Glutamatergic neuron (in vitro differentiated cells): Measurements from ENCODE around the gene MDM4. TPM values are rescaled to one million over a fixed set of nuclear protein-coding genes. Genes with fewer than 3 reads are reported as not detected.

Source experiments
- DNase-seq: peaks from one replicate; pipeline ENCODE4 v3.0.0; 2022
- H3K27ac Mint-ChIP-seq: one replicate; pipeline ENCODE4 v1.8.0; 2020; ENCODE audit warnings: mild to moderate bottlenecking, mixed read lengths, inconsistent platforms; ENCODE audit not compliant: unreplicated experiment
- H3K27me3 Mint-ChIP-seq: one replicate; pipeline ENCODE4 v1.8.0; 2020; ENCODE audit warnings: mild to moderate bottlenecking, moderate library complexity, mixed read lengths, inconsistent platforms; ENCODE audit not compliant: unreplicated experiment
- H3K36me3 Mint-ChIP-seq: one replicate; pipeline ENCODE4 v1.8.0; 2020; ENCODE audit warnings: mild to moderate bottlenecking, mixed read lengths, inconsistent platforms; ENCODE audit not compliant: unreplicated experiment
- H3K4me1 Mint-ChIP-seq: one replicate; pipeline ENCODE4 v1.8.0; 2020; ENCODE audit warnings: mild to moderate bottlenecking, low read depth, mixed read lengths, inconsistent platforms; ENCODE audit not compliant: unreplicated experiment
- H3K4me3 Mint-ChIP-seq: one replicate; pipeline ENCODE4 v1.8.0; 2020; ENCODE audit warnings: mild to moderate bottlenecking, mixed read lengths, inconsistent platforms; ENCODE audit not compliant: unreplicated experiment
- H3K9me3 Mint-ChIP-seq: one replicate; pipeline ENCODE4 v1.8.0; 2020; ENCODE audit warnings: mild to moderate bottlenecking, moderate library complexity, mixed read lengths, inconsistent platforms; ENCODE audit not compliant: unreplicated experiment
- total RNA-seq: library from RNA; stranded (reverse); fragmentation: NEBNext Ultra II Directional; extraction: Animal tissue kit (Norgen Biotek cat#: 25700); gene quantifications from one replicate; pipeline ENCODE4 v1.2.1, GENCODE V29; 2021; ENCODE audit not compliant: unreplicated experiment
- TF ChIP-seq, protein P1 (sequence below): fragments of 200-600 bp; sonication (generic); IDR thresholded peaks from one replicate; pipeline ENCODE4 v1.5.0; 2021; ENCODE audit not compliant: partially characterized antibody, unreplicated experiment

Gene MDM4
- total RNA-seq, 1 donor from 2014 or later, result 93.9 TPM

DNA sequence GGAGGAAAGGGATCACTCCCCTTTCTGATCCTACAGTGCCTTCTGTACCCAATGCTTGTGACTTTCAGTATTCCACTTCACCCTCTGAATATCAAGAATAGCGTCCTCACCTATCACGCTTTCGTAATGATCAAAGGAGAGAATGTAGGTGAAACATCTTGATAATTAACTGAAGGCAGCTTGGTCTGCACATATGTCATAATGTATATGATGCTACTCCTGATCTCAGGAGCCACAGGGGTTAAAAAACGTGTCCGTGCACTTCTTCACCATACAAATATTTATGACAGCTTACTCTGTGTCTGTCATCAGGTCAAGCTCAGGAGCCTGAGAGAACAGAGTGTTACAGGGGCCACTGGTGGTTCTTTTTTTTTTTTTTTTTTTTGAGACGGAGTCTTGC is 20.4 kb upstream of the MDM4 start:
- Mint-ChIP-seq H3K9me3 (peaks cover 12% of the 10 kb centered on the region), H3K4me3 (peak overlapping the region; percentile 74), H3K27ac (peak overlapping the region; percentile 84), H3K4me1 (peaks cover 10% of the 10 kb centered on the region), H3K27me3 (peaks cover 10% of the 10 kb centered on the region), H3K36me3 (peaks cover 5% of the 10 kb centered on the region)
- TF ChIP-seq, protein P1, sequence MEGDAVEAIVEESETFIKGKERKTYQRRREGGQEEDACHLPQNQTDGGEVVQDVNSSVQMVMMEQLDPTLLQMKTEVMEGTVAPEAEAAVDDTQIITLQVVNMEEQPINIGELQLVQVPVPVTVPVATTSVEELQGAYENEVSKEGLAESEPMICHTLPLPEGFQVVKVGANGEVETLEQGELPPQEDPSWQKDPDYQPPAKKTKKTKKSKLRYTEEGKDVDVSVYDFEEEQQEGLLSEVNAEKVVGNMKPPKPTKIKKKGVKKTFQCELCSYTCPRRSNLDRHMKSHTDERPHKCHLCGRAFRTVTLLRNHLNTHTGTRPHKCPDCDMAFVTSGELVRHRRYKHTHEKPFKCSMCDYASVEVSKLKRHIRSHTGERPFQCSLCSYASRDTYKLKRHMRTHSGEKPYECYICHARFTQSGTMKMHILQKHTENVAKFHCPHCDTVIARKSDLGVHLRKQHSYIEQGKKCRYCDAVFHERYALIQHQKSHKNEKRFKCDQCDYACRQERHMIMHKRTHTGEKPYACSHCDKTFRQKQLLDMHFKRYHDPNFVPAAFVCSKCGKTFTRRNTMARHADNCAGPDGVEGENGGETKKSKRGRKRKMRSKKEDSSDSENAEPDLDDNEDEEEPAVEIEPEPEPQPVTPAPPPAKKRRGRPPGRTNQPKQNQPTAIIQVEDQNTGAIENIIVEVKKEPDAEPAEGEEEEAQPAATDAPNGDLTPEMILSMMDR, result no peak
- DNase-seq, result no peak

DNA sequence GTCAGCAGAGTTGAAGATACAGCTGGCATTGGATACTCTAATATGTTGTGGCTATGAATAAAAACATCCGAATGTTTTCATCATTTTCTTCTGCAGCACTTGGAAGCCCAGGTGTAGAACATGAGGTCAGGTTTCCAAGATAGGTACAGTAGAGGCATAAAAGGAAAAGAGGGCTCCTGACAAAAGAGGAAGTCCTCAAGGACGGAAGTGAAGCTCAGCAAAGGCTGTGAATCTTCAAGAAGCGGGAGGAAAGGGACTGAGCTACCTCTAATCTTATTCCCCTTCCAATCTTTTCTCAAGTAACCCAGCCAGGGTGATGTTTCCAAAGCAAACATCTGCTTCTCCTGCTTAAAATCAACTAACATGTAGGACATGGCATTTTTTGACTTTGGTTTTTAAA is 17.2 kb upstream of the MDM4 start:
- H3K9me3 Mint-ChIP-seq, result peaks cover 10% of the 10 kb centered on the region
- peaks cover 6% of the 10 kb centered on the region for H3K27me3 Mint-ChIP-seq
- DNase-seq, result no peak
- H3K27ac Mint-ChIP-seq, result no peak overlapping the region
- TF ChIP-seq, protein P1, result no peak
- H3K4me3 Mint-ChIP-seq, result no peak overlapping the region
- peaks cover 5% of the 10 kb centered on the region for H3K36me3 Mint-ChIP-seq
- peaks cover 14% of the 10 kb centered on the region for H3K4me1 Mint-ChIP-seq

DNA sequence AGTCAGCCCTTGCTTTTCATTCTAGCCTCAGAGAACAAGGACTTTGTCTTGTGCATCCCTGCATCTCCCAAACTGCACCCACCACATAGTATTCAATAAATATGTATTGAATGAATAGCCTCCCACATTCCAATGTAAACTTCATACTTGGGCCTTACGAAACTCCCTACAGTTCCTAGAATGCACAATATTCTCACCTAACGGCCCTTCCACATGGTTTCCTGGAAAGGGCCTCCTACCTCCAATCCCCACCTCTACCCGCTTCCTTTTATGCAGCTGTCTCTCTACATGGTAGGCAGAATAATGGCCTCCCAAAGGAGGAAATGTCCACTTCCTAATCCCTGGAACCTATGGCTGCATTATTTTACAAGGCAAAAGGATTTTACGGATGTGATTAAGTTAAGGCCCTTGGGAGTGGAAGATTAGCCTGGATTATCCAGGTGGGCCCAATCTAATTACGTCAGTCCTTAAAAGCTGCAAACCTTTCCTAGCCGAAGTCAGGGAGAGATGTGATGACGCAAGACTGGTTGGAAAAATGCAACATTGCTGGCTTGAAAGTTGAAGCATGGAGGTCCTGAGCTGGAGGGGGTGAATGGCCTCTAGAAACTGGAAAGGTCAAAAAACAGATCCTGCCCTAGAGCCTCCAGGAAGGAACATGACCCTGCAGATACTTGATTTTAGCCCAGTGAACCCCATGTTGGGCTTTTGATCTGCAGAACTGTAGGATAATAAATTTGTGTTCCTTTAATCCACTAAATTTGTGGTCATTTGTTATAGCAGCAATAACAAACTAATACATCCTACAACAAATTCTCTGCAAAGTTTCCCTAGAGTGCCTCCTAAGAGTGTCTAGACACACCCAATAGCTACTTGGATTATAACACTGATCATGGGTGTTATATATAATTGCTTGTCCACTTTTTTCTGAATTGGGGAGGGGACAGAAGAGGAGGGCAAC is 16.4 kb upstream of the MDM4 start:
- no peak overlapping the region for H3K4me3 Mint-ChIP-seq

DNA sequence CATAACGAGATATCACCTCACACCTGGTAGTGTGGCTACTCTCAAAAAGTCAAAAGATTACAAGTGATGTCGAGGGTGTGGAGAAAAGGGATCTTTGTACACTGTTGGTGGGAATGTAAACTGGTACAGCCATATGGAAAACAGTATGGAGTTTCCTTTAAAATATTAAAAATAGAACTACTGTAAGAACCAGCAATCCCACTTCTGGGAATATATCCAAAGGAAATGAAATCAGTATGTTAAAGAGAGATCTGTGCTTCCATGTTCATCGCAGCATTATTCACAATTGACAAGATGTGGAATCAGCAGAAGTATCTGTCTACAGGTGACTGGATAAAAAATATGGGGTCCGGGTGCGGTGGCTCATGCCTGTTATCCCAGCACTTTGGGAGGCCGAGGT is 14.0 kb upstream of the MDM4 start:
- Mint-ChIP-seq H3K36me3 (peaks cover 12% of the 10 kb centered on the region), H3K27me3 (peaks cover 20% of the 10 kb centered on the region), H3K9me3 (peaks cover 22% of the 10 kb centered on the region), H3K27ac (no peak overlapping the region), H3K4me3 (no peak overlapping the region), H3K4me1 (peaks cover 9% of the 10 kb centered on the region)
- TF ChIP-seq, protein P1, result no peak
- DNase-seq, result no peak

More for the DNA sequence above, 16.4 kb upstream of the MDM4 start:
- Mint-ChIP-seq H3K27ac (no peak overlapping the region), H3K27me3 (peaks cover 5% of the 10 kb centered on the region), H3K9me3 (peaks cover 10% of the 10 kb centered on the region), H3K36me3 (peaks cover 5% of the 10 kb centered on the region), H3K4me1 (peaks cover 14% of the 10 kb centered on the region)
- DNase-seq, result no peak
- TF ChIP-seq, protein P1, result no peak
